HG02840 (cell line): ENCODE measurements around the gene MEP1B.
"Not testable (repeated sequence)": the region's sequence is repeated elsewhere in the genome, so short reads cannot be mapped to it uniquely, and the experiment has no call there.

Experiments used
- ATAC-seq: cut with Tn5 transposase; IDR thresholded peaks from one replicate; pipeline ENCODE4 v1.9.1; 2021; ENCODE audit warnings: mild to moderate bottlenecking, moderate library complexity, moderate number of reproducible peaks; ENCODE audit not compliant: unreplicated experiment, low FRiP score

The MEP1B gene

DNA sequence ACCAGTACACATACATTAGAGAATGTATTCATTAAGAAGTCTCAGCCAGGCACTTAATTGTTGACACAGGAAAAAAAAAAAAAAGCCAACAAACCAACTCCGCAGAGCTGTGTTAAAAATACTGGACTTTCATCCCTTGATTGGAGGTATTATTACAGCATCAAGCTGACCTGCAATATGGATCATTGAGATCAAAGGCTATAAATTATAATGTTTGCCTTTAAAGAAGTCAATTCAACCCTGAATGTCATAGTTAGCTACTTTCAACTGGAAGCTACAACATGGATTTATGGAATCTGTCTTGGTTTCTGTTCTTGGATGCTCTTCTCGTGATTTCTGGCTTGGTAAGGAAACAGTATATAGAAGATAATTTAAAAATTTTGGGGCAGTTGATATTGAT is at the start of gene MEP1B:
Gene MEP1B, plus strand, starts transcription at position 250 of the 400 bp plus-strand sequence. Its CDS starts 32 bp downstream, at position 282.
- ATAC-seq, result no peak

DNA sequence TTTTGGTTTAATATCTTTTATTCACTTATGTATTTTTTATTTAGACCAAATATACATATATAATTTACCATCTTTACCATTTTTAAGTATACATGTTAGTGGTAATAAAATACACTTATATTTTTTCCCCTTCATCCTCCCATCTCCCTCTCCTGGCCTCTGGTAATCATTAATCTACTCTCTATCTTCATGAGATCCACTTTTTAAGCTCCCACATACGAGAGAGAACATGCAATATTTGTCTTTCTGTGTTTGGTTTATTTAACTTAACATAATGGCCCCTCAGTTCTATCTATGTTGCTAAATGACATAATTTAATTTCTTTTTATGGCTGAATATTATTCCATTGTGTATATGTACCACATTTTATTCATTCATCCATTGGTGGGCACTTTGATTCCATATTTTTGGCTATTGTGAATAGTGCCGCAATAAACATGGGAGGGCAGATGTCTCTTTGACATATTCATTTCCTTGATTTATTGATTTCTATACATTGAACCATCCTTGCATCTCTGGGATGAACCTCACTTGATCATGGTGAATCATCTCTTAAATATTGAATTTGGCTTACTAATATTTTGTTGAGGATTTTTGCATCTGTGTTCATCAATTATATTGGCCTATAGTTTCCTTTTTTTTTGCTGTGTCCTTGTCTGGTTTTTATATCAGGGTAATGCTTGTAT is 41.5 kb upstream of the MEP1B start:
- ATAC-seq, result no peak

GRCh38 chr18:32152705-32153448 is 37.0 kb upstream of the MEP1B start:
- ATAC-seq, result peak; percentile 91

DNA sequence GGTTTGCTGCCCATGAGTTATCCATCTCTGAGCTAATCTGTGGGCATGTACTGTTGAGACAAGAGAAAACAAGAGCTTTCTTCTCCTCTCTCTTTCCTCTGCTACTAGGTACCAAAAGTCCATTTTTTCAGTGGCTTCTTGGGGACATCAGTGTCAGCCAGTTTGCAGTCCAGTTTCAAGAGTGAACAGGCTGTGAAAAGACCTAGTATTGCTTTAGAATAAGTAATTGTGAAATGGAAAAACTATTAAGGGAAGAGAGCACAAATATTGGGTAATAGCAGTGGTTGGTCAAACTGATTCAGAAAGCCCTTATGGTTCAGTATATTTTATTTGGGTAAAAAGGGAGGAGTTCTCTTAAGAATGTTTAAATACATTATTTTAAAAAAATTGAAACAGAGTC is 33.0 kb upstream of the MEP1B start:
- no peak for ATAC-seq

GRCh38 chr18:32157580-32157979 is 32.3 kb upstream of the MEP1B start:
- no peak for ATAC-seq

- ATAC-seq, result peak; percentile 84
Observed at GRCh38 chr18:32158108-32158624, 31.7 kb upstream of the MEP1B start.

- ATAC-seq, result not testable (repeated sequence)
Observed at GRCh38 chr18:32158631-32159030, 31.2 kb upstream of the MEP1B start.

DNA sequence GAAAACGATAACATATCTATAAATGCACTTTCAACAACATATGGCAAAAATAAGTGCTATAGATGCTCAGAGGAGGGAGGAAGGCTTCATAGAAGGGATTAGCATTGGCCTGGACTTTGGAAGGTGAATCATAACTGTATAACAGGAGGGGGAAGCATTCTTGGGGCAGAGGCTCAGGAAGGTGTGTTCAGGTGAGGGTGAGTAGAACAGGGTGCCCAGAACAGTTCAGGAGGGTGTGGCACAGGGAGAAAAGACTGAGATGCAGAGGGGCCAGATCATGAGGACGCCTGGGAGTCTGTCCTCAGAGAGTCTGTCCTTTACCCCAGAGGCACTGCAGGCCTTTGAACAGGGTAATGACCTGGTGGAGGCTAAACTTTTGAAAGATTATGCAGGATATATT is 29.3 kb upstream of the MEP1B start:
- ATAC-seq, result no peak

- ATAC-seq, result no peak
Observed at GRCh38 chr18:32167980-32168730, 21.7 kb upstream of the MEP1B start.

GRCh38 chr18:32173654-32174053 is 16.2 kb upstream of the MEP1B start:
- no peak for ATAC-seq

- no peak for ATAC-seq
Observed at GRCh38 chr18:32174719-32175118, 15.1 kb upstream of the MEP1B start.

GRCh38 chr18:32175265-32175664 is 14.6 kb upstream of the MEP1B start:
- no peak for ATAC-seq

DNA sequence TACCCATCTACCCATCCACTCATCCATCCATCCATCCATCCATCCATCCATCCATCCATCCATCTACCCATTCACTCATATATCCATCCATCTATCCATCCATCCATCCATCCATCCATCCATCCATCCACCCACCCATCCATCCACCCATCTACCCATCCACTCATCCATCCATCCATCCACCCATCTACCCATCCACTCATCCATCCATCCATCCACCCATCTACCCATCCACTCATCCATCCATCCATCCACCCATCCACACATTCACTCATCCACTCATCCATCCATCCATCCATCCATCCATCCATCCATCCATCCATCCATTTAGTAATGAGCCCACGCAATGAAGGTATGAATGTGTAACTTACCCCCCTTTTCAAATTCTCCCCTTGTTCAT is 13.1 kb upstream of the MEP1B start:
- ATAC-seq, result not testable (repeated sequence)

- ATAC-seq, result no peak
Observed at GRCh38 chr18:32177530-32177929, 12.3 kb upstream of the MEP1B start.

DNA sequence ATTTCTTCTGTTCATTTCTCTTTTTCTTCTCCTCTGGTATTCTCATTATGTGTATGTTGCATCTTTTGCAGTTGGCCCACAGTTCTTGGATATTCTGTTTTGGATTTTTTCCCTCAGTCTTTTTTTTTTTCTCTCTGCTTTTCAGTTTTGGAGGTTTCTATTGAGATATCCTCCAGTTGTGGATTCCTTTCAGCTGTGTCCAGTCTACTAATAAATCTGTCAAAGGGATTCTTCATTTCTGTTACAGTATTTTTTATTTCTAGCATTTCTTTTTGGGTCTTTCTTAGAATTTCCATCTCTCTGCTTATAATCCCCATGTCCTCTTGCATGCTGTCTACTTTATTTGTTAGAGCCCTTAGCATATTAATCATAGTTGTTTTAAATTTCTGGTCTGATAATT is 6.3 kb upstream of the MEP1B start:
- ATAC-seq, result no peak

- no peak for ATAC-seq
Observed at GRCh38 chr18:32190209-32190608, 370 bp downstream of the MEP1B start.

- no peak for ATAC-seq
Observed at GRCh38 chr18:32195881-32196815, 6.3 kb downstream of the MEP1B start.

DNA sequence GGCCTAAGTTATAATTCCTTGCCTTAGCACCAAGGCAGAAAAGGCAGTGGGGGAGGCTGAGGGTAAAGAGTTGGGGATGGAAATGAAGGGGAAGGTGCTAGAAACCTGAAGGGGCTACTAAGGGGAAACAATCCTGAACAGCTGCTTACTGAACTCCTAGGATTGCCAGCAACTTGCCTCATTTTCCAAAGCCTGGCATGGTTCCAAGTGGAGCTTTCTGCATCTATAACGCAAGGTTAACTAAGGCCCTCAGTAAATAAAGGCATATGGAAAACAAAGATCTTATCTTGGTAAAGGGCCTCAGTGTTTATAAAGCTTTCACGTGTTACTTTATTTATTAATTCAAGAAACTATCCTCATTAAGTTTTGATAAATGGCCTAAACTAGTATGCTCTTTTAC is 10.9 kb downstream of the MEP1B start:
- no peak for ATAC-seq

GRCh38 chr18:32201948-32202672 is 12.3 kb downstream of the MEP1B start:
- no peak for ATAC-seq
